HG03575 (cell line): Measurements from ENCODE around the gene C4orf54.

Experiments used
- ATAC-seq: cut with Tn5 transposase; IDR thresholded peaks from one replicate; pipeline ENCODE4 v1.9.1; 2021; ENCODE audit not compliant: unreplicated experiment, insufficient number of reproducible peaks, low FRiP score; ENCODE audit errors: extremely low read depth

Gene C4orf54

GRCh38 chr4:99630857-99631360 lies 26.7 kb downstream of the C4orf54 start:
- ATAC-seq: no peak

GRCh38 chr4:99629962-99630554 lies 27.6 kb downstream of the C4orf54 start:
- no peak for ATAC-seq

- ATAC-seq: no peak
Measured at GRCh38 chr4:99628040-99628439, 29.6 kb downstream of the C4orf54 start.

- ATAC-seq: no peak
Measured at GRCh38 chr4:99625369-99625768, 32.3 kb downstream of the C4orf54 start.

- ATAC-seq: no peak
Measured at GRCh38 chr4:99624141-99624719, 33.4 kb downstream of the C4orf54 start.

- ATAC-seq: no peak
Measured at GRCh38 chr4:99622341-99622740, 35.3 kb downstream of the C4orf54 start.

- no peak for ATAC-seq
Measured at GRCh38 chr4:99617374-99617773, 40.3 kb downstream of the C4orf54 start.

- no peak for ATAC-seq
Measured at GRCh38 chr4:99615170-99615820, 42.3 kb downstream of the C4orf54 start.

- ATAC-seq: no peak
Measured at GRCh38 chr4:99614491-99614890, 43.1 kb downstream of the C4orf54 start.

- no peak for ATAC-seq
Measured at GRCh38 chr4:99612704-99613103, 44.9 kb downstream of the C4orf54 start.

GRCh38 chr4:99612281-99612680 lies 45.3 kb downstream of the C4orf54 start:
- ATAC-seq: no peak

GRCh38 chr4:99610605-99611175 lies 46.9 kb downstream of the C4orf54 start:
- no peak for ATAC-seq

GRCh38 chr4:99608417-99608816 lies 49.2 kb downstream of the C4orf54 start:
- ATAC-seq: no peak
